Breast epithelium (tissue), 4 donors: ENCODE measurements around the gene BRD4. TPM values are rescaled to one million over a fixed set of nuclear protein-coding genes. Genes with fewer than 3 reads are reported as not detected.

Experiments used
- DNase-seq, 2 donors: peaks; one replicate each; pipeline ENCODE4 v3.0.0-alpha.2; 2019; ENCODE audit warnings: low spot score in 2 of 2
- H3K27ac ChIP-seq, 2 donors: fragments of 200-600 bp; sonication (generic) in 1 of 2; one replicate each; pipeline ENCODE4 v1.5.1; 2016 to 2019; ENCODE audit warnings: mild to moderate bottlenecking in 1 of 2
- H3K27me3 ChIP-seq, 2 donors: fragments of 200-600 bp; sonication (generic) in 1 of 2; one replicate each; pipeline versions ENCODE4 v1.5.1 to v1.6.0; 2017 to 2019; ENCODE audit warnings: control low read depth in 1 of 2, mild to moderate bottlenecking in 1 of 2
- H3K36me3 ChIP-seq: fragments of 200-600 bp; one replicate; pipeline ENCODE4 v1.5.1; 2019
- H3K4me1 ChIP-seq, 2 donors: fragments of 200-600 bp; sonication (generic); one replicate each; pipeline ENCODE4 v1.5.1; 2016 to 2019; ENCODE audit warnings: control low read depth in 1 of 2
- H3K4me3 ChIP-seq, 3 donors: fragments of 200-600 bp; sonication (generic); 1 replicate in 2 of 3; 2 replicates in 1 of 3; pipeline ENCODE4 v1.5.1; 2016 to 2019; ENCODE audit warnings: mild to moderate bottlenecking in 3 of 3, moderate library complexity in 2 of 3
- H3K9me3 ChIP-seq, 2 donors: fragments of 200-600 bp; sonication (generic) in 1 of 2; one replicate each; pipeline ENCODE4 v1.5.1; 2016 to 2019; ENCODE audit warnings: control low read depth in 1 of 2
- POLR2A ChIP-seq: fragments of 450-650 bp; IDR thresholded peaks from one replicate; pipeline ENCODE4 v1.6.1; 2016; ENCODE audit warnings: antibody characterized with exemption, mild to moderate bottlenecking, moderate library complexity
- POLR2AphosphoS5 ChIP-seq, 3 donors: sonication (generic); formaldehyde crosslinking; IDR thresholded peaks; one replicate each; pipeline ENCODE4 v1.6.1; 2017; ENCODE audit warnings: antibody characterized with exemption in 3 of 3
- intact Hi-C: fragments of 100-400 bp; cut with DNase I; formaldehyde crosslinking; loops from one replicate; pipeline ENCODE4 v1.15.1; 2023; ENCODE audit warnings: low total_unique reads
- total RNA-seq, 3 donors: library from RNA; depleted of rRNA; stranded (reverse); fragments of >200 nt; gene quantifications; one replicate each; pipeline ENCODE4 v1.1.0, GENCODE V29; 2016
- TF ChIP-seq, protein P1 (sequence below), 3 donors: fragments of 450-650 bp; IDR thresholded peaks; one replicate each; pipeline ENCODE4 v1.5.1; 2016 to 2017; ENCODE audit warnings: antibody characterized with exemption in 3 of 3, mild to moderate bottlenecking in 3 of 3, moderate library complexity in 3 of 3

The BRD4 gene
- total RNA-seq, 3 donors from 2014 or later, result 25.6 to 37.5 (median 33.8) TPM

DNA sequence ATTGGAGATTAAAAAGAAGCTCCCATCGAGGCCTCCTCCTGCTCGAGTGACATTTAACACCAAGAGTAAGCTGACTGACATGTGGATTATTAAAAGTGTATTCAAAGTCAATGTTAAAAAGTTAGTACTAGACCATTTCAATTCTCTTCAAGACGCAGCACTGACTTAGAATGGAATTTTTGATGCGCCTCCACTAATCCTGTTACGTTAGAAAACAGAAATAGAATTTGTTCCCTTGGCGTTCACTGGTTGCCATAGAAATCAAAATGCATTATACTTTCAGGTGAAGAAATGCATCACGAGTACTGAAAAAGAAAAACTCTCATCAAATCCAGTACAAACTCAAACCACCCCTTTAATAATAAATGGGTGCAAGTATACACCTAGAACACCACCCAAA lies 42.2 kb downstream of the BRD4 start:
- DNase-seq, result no peak
- Histone ChIP-seq H3K4me3 (no peak overlapping the region), H3K9me3 (no peaks in the 10 kb centered on the region), H3K27me3 (no peaks in the 10 kb centered on the region), H3K36me3 (no peaks in the 10 kb centered on the region), H3K4me1 (peaks cover 22 to 29% of the 10 kb centered on the region in 2 donors), H3K27ac (no peak overlapping the region)
- TF ChIP-seq POLR2AphosphoS5 (IDR thresholded peaks at IDR 0.05) (no peak), POLR2A (no peak)
- TF ChIP-seq, protein P1, sequence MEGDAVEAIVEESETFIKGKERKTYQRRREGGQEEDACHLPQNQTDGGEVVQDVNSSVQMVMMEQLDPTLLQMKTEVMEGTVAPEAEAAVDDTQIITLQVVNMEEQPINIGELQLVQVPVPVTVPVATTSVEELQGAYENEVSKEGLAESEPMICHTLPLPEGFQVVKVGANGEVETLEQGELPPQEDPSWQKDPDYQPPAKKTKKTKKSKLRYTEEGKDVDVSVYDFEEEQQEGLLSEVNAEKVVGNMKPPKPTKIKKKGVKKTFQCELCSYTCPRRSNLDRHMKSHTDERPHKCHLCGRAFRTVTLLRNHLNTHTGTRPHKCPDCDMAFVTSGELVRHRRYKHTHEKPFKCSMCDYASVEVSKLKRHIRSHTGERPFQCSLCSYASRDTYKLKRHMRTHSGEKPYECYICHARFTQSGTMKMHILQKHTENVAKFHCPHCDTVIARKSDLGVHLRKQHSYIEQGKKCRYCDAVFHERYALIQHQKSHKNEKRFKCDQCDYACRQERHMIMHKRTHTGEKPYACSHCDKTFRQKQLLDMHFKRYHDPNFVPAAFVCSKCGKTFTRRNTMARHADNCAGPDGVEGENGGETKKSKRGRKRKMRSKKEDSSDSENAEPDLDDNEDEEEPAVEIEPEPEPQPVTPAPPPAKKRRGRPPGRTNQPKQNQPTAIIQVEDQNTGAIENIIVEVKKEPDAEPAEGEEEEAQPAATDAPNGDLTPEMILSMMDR (IDR thresholded peaks at IDR 0.05), result no peak
- intact Hi-C loops, result no loop called here

DNA sequence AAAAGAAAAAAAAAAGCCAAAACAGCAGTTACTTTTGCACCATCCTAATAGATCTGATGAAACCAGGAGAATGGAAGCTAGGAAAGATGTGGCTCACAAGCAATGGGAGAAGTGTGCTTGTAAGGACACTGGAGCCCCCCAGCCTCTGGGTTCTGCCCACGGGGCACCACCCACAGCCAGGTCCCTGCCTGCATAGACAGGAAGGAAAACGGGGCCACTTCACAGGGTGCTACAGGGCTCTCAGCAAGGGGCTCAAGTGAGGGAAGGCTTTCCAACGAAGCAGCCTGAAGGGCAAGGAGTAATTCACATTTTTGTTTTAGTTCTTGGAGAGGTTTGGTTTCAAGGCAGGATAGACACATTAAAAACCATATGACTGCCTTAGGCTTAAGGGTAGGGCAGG lies 42.7 kb downstream of the BRD4 start:
- Histone ChIP-seq H3K4me3 (no peak overlapping the region), H3K9me3 (no peaks in the 10 kb centered on the region), H3K36me3 (no peaks in the 10 kb centered on the region), H3K4me1 (peaks cover 22 to 28% of the 10 kb centered on the region in 2 donors), H3K27ac (no peak overlapping the region), H3K27me3 (no peaks in the 10 kb centered on the region)
- TF ChIP-seq POLR2AphosphoS5 (IDR thresholded peaks at IDR 0.05) (no peak), POLR2A (no peak)
- TF ChIP-seq, protein P1 (IDR thresholded peaks at IDR 0.05), result no peak
- no peak for DNase-seq
- intact Hi-C loops, result no loop called here

DNA sequence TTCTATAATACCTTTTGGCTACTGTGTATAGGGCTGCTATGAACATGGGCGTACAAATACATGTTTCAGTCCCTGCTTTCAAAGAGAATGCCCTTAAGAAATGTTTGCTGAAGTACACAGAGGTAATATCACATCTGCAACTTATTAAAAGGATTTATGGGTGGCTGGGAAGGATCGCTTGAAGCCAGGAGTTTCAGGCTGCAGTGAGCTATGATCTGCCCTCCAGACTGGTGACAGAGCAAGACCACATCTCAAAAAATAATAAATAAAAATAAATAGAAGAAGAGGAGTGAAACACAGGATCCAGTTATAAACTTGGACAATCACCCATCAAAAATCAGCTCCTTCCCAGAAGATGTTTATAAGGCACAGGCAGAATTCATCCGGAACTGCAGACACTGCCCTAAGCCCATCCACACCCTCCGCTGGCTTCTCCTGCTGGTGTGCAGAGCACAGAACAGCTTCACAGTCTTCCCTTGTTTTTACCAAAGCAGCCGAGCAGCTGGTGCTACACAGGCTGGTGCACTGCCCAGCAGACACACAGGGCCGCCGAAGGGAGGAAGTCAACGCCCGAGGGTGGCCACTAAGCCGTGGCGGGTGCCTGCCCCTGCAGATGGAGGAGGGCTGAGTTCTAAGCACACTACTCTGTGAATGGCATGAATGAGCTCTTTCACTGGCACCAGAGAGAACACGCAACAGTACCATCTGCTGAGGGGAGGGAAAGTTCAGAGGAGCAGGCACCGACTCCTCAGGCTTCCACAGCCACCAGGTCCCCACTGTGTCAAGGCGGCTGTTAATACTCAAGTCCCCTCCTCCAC lies 44.0 kb downstream of the BRD4 start:
- no peak for TF ChIP-seq POLR2AphosphoS5 (IDR thresholded peaks at IDR 0.05)
- TF ChIP-seq, protein P1 (IDR thresholded peaks at IDR 0.05), result no peak
- TF ChIP-seq POLR2A, result no peak
- Histone ChIP-seq H3K9me3 (no peaks in the 10 kb centered on the region), H3K4me3 (peak overlapping the region in 1 of 3 donors; percentile 36), H3K27ac (peak overlapping the region; percentile 12 to 33), H3K36me3 (no peaks in the 10 kb centered on the region), H3K4me1 (peaks cover 14 to 24% of the 10 kb centered on the region in 2 donors), H3K27me3 (no peaks in the 10 kb centered on the region)
- DNase-seq, result no peak
- intact Hi-C loops, result no loop called here

DNA sequence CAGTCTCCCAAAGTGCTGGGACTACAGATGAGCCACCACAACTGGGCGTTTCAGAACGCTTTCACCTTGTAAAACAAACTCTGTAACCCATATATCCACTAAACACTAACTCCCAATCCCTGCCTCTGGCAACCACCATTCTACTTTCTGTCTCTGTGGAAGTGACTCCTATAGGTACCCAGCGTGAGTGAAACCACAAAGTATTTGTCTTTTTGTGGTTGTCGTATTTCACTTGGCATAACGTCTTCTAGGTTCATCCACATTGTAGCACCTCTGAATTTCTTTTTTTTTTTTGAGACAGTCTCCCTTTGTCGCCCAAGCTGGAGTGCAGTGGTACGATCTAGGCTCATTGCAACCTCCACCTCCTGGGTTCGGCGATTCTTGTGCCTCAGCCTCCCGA lies 44.8 kb downstream of the BRD4 start:
- no peak overlapping the region for H3K4me3 ChIP-seq
- TF ChIP-seq, protein P1 (IDR thresholded peaks at IDR 0.05), result no peak
- TF ChIP-seq POLR2AphosphoS5 (IDR thresholded peaks at IDR 0.05) (no peak), POLR2A (no peak)
- H3K4me1 ChIP-seq, result peaks cover 14 to 23% of the 10 kb centered on the region in 2 donors
- no peaks in the 10 kb centered on the region for H3K9me3 ChIP-seq
- H3K36me3 ChIP-seq, result no peaks in the 10 kb centered on the region
- H3K27me3 ChIP-seq, result no peaks in the 10 kb centered on the region
- no peak for DNase-seq
- intact Hi-C loops, result no loop called here
- no peak overlapping the region for H3K27ac ChIP-seq

DNA sequence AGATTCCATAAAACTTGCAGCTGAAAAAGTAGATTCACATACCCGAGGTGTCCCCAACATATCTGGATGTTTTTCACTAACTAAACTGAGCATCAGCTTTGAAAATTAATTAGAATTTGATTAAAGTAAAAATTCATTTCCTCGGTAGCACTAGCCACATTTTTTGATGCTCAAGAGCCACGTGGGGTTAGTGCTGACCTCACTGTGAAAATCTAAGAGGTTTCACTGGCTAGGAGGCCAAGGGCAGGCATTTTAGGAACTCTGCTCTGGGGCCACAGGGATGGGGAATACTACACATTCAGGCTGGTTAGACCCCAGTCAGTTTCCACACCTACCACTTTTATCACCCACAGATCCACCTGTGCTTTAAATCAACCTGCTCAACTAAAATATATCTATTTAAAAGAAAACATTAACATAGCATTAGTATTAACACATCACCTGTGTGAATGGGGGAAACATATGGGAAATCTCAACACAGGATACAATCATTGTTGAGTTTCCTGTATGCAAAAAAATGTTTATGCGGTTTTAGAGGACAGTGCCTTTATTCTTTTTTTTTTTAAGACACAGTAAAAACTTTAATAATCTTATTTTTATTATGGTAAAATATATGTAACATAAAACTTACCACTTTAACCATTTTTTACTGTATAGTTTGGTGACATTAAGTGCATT lies 45.5 kb downstream of the BRD4 start:
- TF ChIP-seq, protein P1 (IDR thresholded peaks at IDR 0.05), result no peak
- TF ChIP-seq POLR2AphosphoS5 (IDR thresholded peaks at IDR 0.05), result no peak
- TF ChIP-seq POLR2A, result no peak
- H3K4me1 ChIP-seq, result peaks cover 14 to 30% of the 10 kb centered on the region in 2 donors
- no peaks in the 10 kb centered on the region for H3K36me3 ChIP-seq
- intact Hi-C loops, result no loop called here
- H3K4me3 ChIP-seq, result no peak overlapping the region
- no peak overlapping the region for H3K27ac ChIP-seq
- DNase-seq, result no peak
- H3K27me3 ChIP-seq, result no peaks in the 10 kb centered on the region
- no peaks in the 10 kb centered on the region for H3K9me3 ChIP-seq
